GM23338 (cell line): Measurements from ENCODE around the gene PCDHA2.
A peak's percentile ranks its signal among the peaks of the same experiment; 100 is the strongest.

Experiments
- CREB1 ChIP-seq: fragments of 250-450 bp; sonication (Bioruptor Pico); IDR thresholded peaks from 2 replicates; pipeline ENCODE4 v1.5.0; 2020; ENCODE audit warnings: low read depth, mild to moderate bottlenecking, moderate library complexity
- CTCF ChIP-seq, 2 experiments: fragments of 200-600 bp in 1 of 2; sonication (generic) in 1 of 2; conservative IDR thresholded peaks; 2 replicates each; pipeline versions ENCODE4 v1.5.1 to v1.6.1; 2016 to 2017; ENCODE audit warnings: antibody characterized with exemption in 2 of 2, low read depth in 2 of 2, mild to moderate bottlenecking in 2 of 2, moderate library complexity in 1 of 2
- NANOG ChIP-seq: IDR thresholded peaks from 2 replicates; pipeline ENCODE4 v1.6.1; 2016; ENCODE audit warnings: antibody characterized with exemption, borderline replicate concordance
- POLR2AphosphoS5 ChIP-seq: IDR thresholded peaks from 2 replicates; pipeline ENCODE4 v1.6.1; 2016; ENCODE audit warnings: antibody characterized with exemption, low read depth
- ZNF462 ChIP-seq: fragments of 250-450 bp; sonication (Bioruptor Pico); IDR thresholded peaks from 2 replicates; pipeline ENCODE4 v1.5.0; 2020; ENCODE audit warnings: mild to moderate bottlenecking, moderate library complexity

- TF ChIP-seq CTCF (conservative IDR thresholded peaks at IDR 0.05; ENCODE audit: low read depth in 2 of 2): peak; percentile 38 to 45
- TF ChIP-seq NANOG: no peak
- no peak for TF ChIP-seq CREB1 (CRISPR knock-in tag)
- TF ChIP-seq ZNF462: no peak
- no peak for TF ChIP-seq POLR2AphosphoS5
These were observed 33.7 kb downstream of the PCDHA2 start for GRCh38 chr5:140828362-140828737.
